ENCODE results near the gene RPS6KL1.

GRCh38 chr14:74893614-74894091 is 29.4 kb downstream of the RPS6KL1 start:
- TF ChIP-seq, protein P1, sequence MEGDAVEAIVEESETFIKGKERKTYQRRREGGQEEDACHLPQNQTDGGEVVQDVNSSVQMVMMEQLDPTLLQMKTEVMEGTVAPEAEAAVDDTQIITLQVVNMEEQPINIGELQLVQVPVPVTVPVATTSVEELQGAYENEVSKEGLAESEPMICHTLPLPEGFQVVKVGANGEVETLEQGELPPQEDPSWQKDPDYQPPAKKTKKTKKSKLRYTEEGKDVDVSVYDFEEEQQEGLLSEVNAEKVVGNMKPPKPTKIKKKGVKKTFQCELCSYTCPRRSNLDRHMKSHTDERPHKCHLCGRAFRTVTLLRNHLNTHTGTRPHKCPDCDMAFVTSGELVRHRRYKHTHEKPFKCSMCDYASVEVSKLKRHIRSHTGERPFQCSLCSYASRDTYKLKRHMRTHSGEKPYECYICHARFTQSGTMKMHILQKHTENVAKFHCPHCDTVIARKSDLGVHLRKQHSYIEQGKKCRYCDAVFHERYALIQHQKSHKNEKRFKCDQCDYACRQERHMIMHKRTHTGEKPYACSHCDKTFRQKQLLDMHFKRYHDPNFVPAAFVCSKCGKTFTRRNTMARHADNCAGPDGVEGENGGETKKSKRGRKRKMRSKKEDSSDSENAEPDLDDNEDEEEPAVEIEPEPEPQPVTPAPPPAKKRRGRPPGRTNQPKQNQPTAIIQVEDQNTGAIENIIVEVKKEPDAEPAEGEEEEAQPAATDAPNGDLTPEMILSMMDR (IDR thresholded peaks at IDR 0.05; ENCODE audit: poor library complexity, severe bottlenecking) = no peak
- TF ChIP-seq SMC3 (conservative IDR thresholded peaks at IDR 0.05; ENCODE audit: poor library complexity) = no peak
- TF ChIP-seq EZH2 (IDR thresholded peaks at IDR 0.05; ENCODE audit: borderline replicate concordance, insufficient read depth, low read length, poor library complexity, severe bottlenecking) = no peak
- no peak for TF ChIP-seq POLR2AphosphoS5 (IDR thresholded peaks at IDR 0.05)
- TF ChIP-seq, protein P2, sequence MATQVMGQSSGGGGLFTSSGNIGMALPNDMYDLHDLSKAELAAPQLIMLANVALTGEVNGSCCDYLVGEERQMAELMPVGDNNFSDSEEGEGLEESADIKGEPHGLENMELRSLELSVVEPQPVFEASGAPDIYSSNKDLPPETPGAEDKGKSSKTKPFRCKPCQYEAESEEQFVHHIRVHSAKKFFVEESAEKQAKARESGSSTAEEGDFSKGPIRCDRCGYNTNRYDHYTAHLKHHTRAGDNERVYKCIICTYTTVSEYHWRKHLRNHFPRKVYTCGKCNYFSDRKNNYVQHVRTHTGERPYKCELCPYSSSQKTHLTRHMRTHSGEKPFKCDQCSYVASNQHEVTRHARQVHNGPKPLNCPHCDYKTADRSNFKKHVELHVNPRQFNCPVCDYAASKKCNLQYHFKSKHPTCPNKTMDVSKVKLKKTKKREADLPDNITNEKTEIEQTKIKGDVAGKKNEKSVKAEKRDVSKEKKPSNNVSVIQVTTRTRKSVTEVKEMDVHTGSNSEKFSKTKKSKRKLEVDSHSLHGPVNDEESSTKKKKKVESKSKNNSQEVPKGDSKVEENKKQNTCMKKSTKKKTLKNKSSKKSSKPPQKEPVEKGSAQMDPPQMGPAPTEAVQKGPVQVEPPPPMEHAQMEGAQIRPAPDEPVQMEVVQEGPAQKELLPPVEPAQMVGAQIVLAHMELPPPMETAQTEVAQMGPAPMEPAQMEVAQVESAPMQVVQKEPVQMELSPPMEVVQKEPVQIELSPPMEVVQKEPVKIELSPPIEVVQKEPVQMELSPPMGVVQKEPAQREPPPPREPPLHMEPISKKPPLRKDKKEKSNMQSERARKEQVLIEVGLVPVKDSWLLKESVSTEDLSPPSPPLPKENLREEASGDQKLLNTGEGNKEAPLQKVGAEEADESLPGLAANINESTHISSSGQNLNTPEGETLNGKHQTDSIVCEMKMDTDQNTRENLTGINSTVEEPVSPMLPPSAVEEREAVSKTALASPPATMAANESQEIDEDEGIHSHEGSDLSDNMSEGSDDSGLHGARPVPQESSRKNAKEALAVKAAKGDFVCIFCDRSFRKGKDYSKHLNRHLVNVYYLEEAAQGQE (IDR thresholded peaks at IDR 0.05; ENCODE audit: borderline replicate concordance) = no peak
- no peak for TF ChIP-seq EP300 (conservative IDR thresholded peaks at IDR 0.05; ENCODE audit: poor library complexity, severe bottlenecking)
- no peak for TF ChIP-seq MXI1 (conservative IDR thresholded peaks at IDR 0.05; ENCODE audit: poor library complexity, severe bottlenecking)
- no peak for TF ChIP-seq RAD21 (conservative IDR thresholded peaks at IDR 0.05)
